GM23338 (cell line): ENCODE results near the gene NCKAP5. TPM values are rescaled to one million over a fixed set of nuclear protein-coding genes. Genes with fewer than 3 reads are reported as not detected.

Source experiments
- ATAC-seq: fragments of 200-7000 bp; cut with Tn5 transposase; 3 replicates; pipeline ENCODE4 v1.9.1; 2020
- DNase-seq: peaks from one replicate; pipeline ENCODE4 v3.0.0-alpha.2; 2015; ENCODE audit warnings: low spot score
- H2AFZ ChIP-seq: fragments of 200-600 bp; sonication (generic); 2 replicates; pipeline ENCODE4 v1.8.0; 2016; ENCODE audit warnings: antibody characterized with exemption, mild to moderate bottlenecking, moderate library complexity
- H3F3A ChIP-seq: fragments of 200-600 bp; sonication (generic); replicated peaks from 2 replicates; pipeline ENCODE4 v1.8.0; 2017; ENCODE audit warnings: antibody characterized with exemption, mixed run types, low read depth
- H3K27ac ChIP-seq: fragments of 200-600 bp; sonication (generic); 2 replicates; pipeline ENCODE4 v1.6.1; 2016; ENCODE audit warnings: low read depth
- H3K27me3 ChIP-seq: fragments of 200-600 bp; sonication (generic); 2 replicates; pipeline ENCODE4 v1.8.0; 2016; ENCODE audit warnings: mild to moderate bottlenecking, mixed run types, moderate library complexity; ENCODE audit not compliant: insufficient read depth
- H3K36me3 ChIP-seq: fragments of 200-600 bp; sonication (generic); 2 replicates; pipeline ENCODE4 v1.8.0; 2016; ENCODE audit warnings: mild to moderate bottlenecking; ENCODE audit not compliant: insufficient read depth
- H3K4me1 ChIP-seq: fragments of 200-600 bp; sonication (generic); 2 replicates; pipeline ENCODE4 v1.8.0; 2016; ENCODE audit warnings: mild to moderate bottlenecking, moderate library complexity; ENCODE audit not compliant: insufficient read depth
- H3K4me2 ChIP-seq: fragments of 200-600 bp; sonication (generic); 2 replicates; pipeline ENCODE4 v1.7.1; 2017; ENCODE audit warnings: mixed run types
- H3K4me3 ChIP-seq: fragments of 200-600 bp; sonication (generic); 2 replicates; pipeline ENCODE4 v1.6.1; 2016; ENCODE audit warnings: mixed run types
- H3K79me2 ChIP-seq: fragments of 200-600 bp; sonication (generic); replicated peaks from 2 replicates; pipeline ENCODE4 v1.8.0; 2017; ENCODE audit warnings: mild to moderate bottlenecking; ENCODE audit not compliant: insufficient read depth
- H3K9me2 ChIP-seq: fragments of 200-600 bp; sonication (generic); 2 replicates; pipeline ENCODE4 v1.8.0; 2017; ENCODE audit not compliant: insufficient read depth
- H4K20me1 ChIP-seq: fragments of 200-600 bp; sonication (generic); replicated peaks from 2 replicates; pipeline ENCODE4 v1.8.0; 2017; ENCODE audit warnings: mild to moderate bottlenecking; ENCODE audit not compliant: insufficient read depth
- H3K27ac Mint-ChIP-seq: 2 replicates; pipeline ENCODE4 v1.8.0; 2020; ENCODE audit warnings: inconsistent platforms, mild to moderate bottlenecking, moderate library complexity, mixed read lengths
- H3K27me3 Mint-ChIP-seq: 3 replicates; pipeline ENCODE4 v1.8.0; 2022; ENCODE audit warnings: low read depth, mild to moderate bottlenecking, moderate library complexity, mixed read lengths, inconsistent platforms; ENCODE audit not compliant: insufficient read depth, poor library complexity
- H3K36me3 Mint-ChIP-seq: 3 replicates; pipeline ENCODE4 v1.8.0; 2021; ENCODE audit warnings: low read depth, mild to moderate bottlenecking, inconsistent platforms, moderate library complexity, mixed read lengths
- H3K4me1 Mint-ChIP-seq: 3 replicates; pipeline ENCODE4 v1.8.0; 2020; ENCODE audit warnings: mild to moderate bottlenecking, inconsistent platforms, mixed read lengths
- H3K4me3 Mint-ChIP-seq: 3 replicates; pipeline ENCODE4 v1.8.0; 2021; ENCODE audit warnings: moderate library complexity, mild to moderate bottlenecking, inconsistent platforms, mixed read lengths
- H3K9me3 Mint-ChIP-seq: 3 replicates; pipeline ENCODE4 v1.8.0; 2020; ENCODE audit warnings: moderate library complexity, mild to moderate bottlenecking, inconsistent platforms, mixed read lengths
- CTCF ChIP-seq, 2 experiments: fragments of 200-600 bp in 1 of 2; sonication (generic) in 1 of 2; conservative IDR thresholded peaks; 2 replicates each; pipeline versions ENCODE4 v1.5.1 to v1.6.1; 2016 to 2017; ENCODE audit warnings: antibody characterized with exemption in 2 of 2, low read depth in 2 of 2, mild to moderate bottlenecking in 2 of 2, moderate library complexity in 1 of 2
- EZH2 ChIP-seq: fragments of 200-600 bp; sonication (generic); IDR thresholded peaks from one replicate; pipeline ENCODE4 v1.8.0; 2017; ENCODE audit warnings: antibody characterized with exemption, mild to moderate bottlenecking, low read depth; ENCODE audit not compliant: unreplicated experiment
- JUNB ChIP-seq: IDR thresholded peaks from one replicate; pipeline ENCODE4 v1.6.1; 2016; ENCODE audit warnings: antibody characterized with exemption; ENCODE audit not compliant: unreplicated experiment
- NANOG ChIP-seq: IDR thresholded peaks from 2 replicates; pipeline ENCODE4 v1.6.1; 2016; ENCODE audit warnings: antibody characterized with exemption, borderline replicate concordance
- REST ChIP-seq: IDR thresholded peaks from one replicate; pipeline ENCODE4 v1.6.1; 2018; ENCODE audit warnings: antibody characterized with exemption; ENCODE audit not compliant: unreplicated experiment
- STAT1 ChIP-seq: IDR thresholded peaks from one replicate; pipeline ENCODE4 v1.6.1; 2016; ENCODE audit warnings: antibody characterized with exemption; ENCODE audit not compliant: unreplicated experiment
- ZNF114 ChIP-seq: fragments of 250-450 bp; sonication (Bioruptor Pico); IDR thresholded peaks from 2 replicates; pipeline ENCODE4 v1.5.0; 2020; ENCODE audit warnings: mild to moderate bottlenecking, moderate library complexity
- polyA plus RNA-seq: library from polyadenylated mRNA; unstranded; fragments of >200 nt; fragmentation: Nextera tagmentation; extraction: Ambion mirVana; gene quantifications from 2 replicates; pipeline ENCODE4 v1.2.1, GENCODE V29; 2016
- total RNA-seq: library from RNA; depleted of rRNA; stranded (reverse); fragments of >200 nt; shearing (Covaris generic); gene quantifications from 2 replicates; pipeline ENCODE4 v1.2.3, GENCODE V29; 2014
- TF ChIP-seq, protein P1 (sequence below): fragments of 250-450 bp; sonication (Bioruptor Pico); IDR thresholded peaks from 2 replicates; pipeline ENCODE4 v1.5.0; 2020; ENCODE audit warnings: mild to moderate bottlenecking, moderate library complexity

Gene NCKAP5
- total and polyA plus RNA-seq, 2 experiments from 2014 or later, result 0.34 to 0.73 TPM

DNA sequence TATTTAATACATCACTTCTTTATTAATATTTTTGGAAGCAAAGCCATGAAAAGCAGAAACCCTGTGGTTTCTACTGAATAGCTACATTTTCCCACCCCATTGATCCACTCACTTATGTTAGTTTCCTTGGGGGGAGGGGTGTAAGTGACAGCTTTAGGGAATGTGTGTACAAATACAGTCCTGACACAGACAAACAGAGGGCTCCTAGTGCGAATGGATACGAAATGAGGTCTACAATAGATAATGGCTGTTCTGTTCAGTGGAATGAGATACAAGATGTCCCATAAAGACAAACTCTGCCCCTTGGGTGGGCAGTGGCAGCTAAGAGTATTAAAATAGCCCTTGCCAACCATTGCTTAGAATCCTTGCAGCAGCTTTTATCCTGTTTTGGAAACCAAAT lies 312.9 kb downstream of the NCKAP5 start (continued):
- TF ChIP-seq CTCF (conservative IDR thresholded peaks at IDR 0.05; ENCODE audit: low read depth in 2 of 2) (no peak), EZH2 (no peak), STAT1 (no peak)
- TF ChIP-seq, protein P1, sequence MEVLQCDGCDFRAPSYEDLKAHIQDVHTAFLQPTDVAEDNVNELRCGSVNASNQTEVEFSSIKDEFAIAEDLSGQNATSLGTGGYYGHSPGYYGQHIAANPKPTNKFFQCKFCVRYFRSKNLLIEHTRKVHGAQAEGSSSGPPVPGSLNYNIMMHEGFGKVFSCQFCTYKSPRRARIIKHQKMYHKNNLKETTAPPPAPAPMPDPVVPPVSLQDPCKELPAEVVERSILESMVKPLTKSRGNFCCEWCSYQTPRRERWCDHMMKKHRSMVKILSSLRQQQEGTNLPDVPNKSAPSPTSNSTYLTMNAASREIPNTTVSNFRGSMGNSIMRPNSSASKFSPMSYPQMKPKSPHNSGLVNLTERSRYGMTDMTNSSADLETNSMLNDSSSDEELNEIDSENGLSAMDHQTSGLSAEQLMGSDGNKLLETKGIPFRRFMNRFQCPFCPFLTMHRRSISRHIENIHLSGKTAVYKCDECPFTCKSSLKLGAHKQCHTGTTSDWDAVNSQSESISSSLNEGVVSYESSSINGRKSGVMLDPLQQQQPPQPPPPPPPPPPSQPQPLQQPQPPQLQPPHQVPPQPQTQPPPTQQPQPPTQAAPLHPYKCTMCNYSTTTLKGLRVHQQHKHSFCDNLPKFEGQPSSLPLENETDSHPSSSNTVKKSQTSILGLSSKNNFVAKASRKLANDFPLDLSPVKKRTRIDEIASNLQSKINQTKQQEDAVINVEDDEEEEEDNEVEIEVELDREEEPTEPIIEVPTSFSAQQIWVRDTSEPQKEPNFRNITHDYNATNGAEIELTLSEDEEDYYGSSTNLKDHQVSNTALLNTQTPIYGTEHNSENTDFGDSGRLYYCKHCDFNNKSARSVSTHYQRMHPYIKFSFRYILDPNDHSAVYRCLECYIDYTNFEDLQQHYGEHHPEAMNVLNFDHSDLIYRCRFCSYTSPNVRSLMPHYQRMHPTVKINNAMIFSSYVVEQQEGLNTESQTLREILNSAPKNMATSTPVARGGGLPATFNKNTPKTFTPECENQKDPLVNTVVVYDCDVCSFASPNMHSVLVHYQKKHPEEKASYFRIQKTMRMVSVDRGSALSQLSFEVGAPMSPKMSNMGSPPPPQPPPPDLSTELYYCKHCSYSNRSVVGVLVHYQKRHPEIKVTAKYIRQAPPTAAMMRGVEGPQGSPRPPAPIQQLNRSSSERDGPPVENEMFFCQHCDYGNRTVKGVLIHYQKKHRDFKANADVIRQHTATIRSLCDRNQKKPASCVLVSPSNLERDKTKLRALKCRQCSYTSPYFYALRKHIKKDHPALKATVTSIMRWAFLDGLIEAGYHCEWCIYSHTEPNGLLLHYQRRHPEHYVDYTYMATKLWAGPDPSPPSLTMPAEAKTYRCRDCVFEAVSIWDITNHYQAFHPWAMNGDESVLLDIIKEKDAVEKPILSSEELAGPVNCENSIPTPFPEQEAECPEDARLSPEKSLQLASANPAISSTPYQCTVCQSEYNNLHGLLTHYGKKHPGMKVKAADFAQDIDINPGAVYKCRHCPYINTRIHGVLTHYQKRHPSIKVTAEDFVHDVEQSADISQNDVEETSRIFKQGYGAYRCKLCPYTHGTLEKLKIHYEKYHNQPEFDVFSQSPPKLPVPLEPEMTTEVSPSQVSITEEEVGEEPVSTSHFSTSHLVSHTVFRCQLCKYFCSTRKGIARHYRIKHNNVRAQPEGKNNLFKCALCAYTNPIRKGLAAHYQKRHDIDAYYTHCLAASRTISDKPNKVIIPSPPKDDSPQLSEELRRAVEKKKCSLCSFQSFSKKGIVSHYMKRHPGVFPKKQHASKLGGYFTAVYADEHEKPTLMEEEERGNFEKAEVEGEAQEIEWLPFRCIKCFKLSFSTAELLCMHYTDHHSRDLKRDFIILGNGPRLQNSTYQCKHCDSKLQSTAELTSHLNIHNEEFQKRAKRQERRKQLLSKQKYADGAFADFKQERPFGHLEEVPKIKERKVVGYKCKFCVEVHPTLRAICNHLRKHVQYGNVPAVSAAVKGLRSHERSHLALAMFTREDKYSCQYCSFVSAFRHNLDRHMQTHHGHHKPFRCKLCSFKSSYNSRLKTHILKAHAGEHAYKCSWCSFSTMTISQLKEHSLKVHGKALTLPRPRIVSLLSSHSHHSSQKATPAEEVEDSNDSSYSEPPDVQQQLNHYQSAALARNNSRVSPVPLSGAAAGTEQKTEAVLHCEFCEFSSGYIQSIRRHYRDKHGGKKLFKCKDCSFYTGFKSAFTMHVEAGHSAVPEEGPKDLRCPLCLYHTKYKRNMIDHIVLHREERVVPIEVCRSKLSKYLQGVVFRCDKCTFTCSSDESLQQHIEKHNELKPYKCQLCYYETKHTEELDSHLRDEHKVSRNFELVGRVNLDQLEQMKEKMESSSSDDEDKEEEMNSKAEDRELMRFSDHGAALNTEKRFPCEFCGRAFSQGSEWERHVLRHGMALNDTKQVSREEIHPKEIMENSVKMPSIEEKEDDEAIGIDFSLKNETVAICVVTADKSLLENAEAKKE, result no peak

GRCh38 chr2:133253793-133254192 lies 314.5 kb downstream of the NCKAP5 start:
- no peak overlapping the region for H3K4me3 Mint-ChIP-seq
- TF ChIP-seq NANOG (no peak), CTCF (conservative IDR thresholded peaks at IDR 0.05; ENCODE audit: low read depth in 2 of 2) (no peak), ZNF114 (no peak), EZH2 (no peak), JUNB (no peak), REST (no peak)

More at GRCh38 chr2:133253793-133254192, 314.5 kb downstream of the NCKAP5 start:
- ATAC-seq (no peak), DNase-seq (no peak)
- H3K4me1 Mint-ChIP-seq, result 0 out of 3 replicates have a peak, but pooled peaks cover 2% of the 10 kb centered on the region
- Histone ChIP-seq H3K27ac (no peak overlapping the region), H3K4me2 (no peak overlapping the region), H3K27me3 (no peaks in the 10 kb centered on the region), H3K4me3 (no peak overlapping the region), H2AFZ (no peak overlapping the region), H3K79me2 (no peaks in the 10 kb centered on the region), H3F3A (no peaks in the 10 kb centered on the region), H3K36me3 (no peaks in the 10 kb centered on the region), H3K9me2 (no peaks in the 10 kb centered on the region), H3K4me1 (no peaks in the 10 kb centered on the region), H4K20me1 (no peaks in the 10 kb centered on the region)
- H3K27ac Mint-ChIP-seq, result no peak overlapping the region
- H3K27me3 Mint-ChIP-seq, result no peaks in the 10 kb centered on the region
- no peaks in the 10 kb centered on the region for H3K9me3 Mint-ChIP-seq
- no peaks in the 10 kb centered on the region for H3K36me3 Mint-ChIP-seq
